ENCODE data around the gene GGA2.

The GGA2 gene, protein sequence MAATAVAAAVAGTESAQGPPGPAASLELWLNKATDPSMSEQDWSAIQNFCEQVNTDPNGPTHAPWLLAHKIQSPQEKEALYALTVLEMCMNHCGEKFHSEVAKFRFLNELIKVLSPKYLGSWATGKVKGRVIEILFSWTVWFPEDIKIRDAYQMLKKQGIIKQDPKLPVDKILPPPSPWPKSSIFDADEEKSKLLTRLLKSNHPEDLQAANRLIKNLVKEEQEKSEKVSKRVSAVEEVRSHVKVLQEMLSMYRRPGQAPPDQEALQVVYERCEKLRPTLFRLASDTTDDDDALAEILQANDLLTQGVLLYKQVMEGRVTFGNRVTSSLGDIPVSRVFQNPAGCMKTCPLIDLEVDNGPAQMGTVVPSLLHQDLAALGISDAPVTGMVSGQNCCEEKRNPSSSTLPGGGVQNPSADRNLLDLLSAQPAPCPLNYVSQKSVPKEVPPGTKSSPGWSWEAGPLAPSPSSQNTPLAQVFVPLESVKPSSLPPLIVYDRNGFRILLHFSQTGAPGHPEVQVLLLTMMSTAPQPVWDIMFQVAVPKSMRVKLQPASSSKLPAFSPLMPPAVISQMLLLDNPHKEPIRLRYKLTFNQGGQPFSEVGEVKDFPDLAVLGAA

DNA sequence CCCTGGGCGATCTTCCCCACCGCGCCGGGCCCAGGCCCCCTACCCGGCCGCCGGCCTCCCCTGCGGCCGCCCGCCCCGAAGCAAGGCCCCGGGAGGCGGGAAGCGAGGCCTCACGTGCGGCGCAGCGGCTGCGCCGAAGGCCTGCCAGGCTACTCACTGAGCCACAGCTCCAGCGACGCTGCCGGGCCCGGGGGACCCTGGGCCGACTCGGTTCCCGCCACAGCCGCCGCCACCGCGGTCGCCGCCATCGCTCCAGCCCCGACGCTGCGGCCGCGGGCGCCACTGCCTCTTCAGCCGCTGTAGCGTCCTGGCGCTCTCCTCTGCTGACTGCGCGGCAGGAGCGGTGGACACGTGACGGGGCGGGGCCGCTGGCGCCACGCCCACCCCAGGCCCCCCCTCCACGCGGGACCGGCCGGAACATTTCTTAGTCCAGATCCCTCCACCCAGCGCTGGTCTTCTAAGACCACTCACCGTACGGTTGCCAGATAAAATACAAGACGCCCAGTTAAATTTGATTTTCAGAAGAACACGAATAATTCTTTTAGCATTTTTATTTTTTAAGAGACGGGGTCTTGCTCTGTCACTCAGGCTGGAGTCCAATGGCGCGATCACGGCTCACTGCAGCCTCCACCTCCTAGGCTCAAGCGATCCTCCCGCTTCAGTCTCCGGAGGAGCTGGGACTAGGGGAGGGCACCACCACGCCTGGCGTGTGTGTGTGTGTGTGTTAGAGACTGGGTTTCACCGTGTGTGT is at the start of gene GGA2:
Gene GGA2, minus strand, starts transcription at position 331 of the 751 bp plus-strand sequence. Its CDS starts 83 bp downstream, at position 248.
- TF ChIP-seq CTCF (IDR thresholded peaks at IDR 0.05; ENCODE audit: low read depth, low read length), result no peak

DNA sequence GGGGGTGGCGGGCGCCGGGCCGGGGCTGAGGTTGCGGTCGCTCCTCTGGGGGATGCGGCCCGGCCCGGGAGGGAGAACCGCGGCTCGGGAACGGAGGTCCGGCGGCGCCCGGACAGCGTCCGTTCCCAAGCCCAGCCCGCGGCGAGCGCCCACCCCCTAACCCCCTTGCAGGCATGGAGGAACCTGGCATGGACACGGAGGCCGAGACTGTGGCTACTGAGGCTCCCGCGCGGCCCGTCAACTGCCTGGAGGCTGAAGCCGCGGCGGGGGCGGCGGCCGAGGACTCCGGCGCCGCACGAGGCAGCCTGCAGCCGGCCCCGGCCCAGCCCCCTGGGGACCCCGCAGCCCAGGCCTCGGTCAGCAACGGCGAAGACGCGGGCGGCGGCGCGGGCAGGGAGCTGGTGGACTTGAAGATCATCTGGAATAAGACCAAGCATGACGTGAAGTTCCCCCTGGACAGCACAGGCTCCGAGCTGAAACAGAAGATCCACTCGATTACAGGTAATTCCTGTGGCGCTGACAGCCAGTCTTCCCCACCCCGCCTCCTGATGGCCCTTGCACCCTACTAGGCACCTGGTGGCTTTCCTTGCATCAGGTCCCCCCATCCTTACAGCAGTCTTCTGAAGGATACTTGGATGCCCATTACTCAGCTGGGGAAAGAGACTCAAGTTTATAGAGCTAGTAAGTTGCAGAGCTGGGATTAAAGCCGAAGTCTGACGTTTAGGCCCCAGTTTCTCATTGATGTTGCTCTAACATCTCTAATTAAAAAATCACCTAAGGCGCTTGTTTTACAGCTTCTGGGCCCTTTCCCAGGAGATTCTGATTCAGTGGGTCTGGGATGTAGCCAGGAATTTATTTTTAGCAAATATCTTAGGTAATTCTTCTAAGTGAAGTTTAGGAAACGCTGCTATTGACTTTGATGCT is 47.7 kb upstream of the GGA2 start:
- DNase-seq (ENCODE audit: low read depth in 2 of 2), result peak; percentile 42 to 49
- no peak for TF ChIP-seq CTCF (IDR thresholded peaks at IDR 0.05; ENCODE audit: low read depth, low read length)
- peak overlapping the region; percentile 85 for H3K4me3 ChIP-seq (replicated peaks in 1 of 2; ENCODE audit: low read depth in 2 of 2, low read length in 2 of 2)

More for the DNA sequence above, at the start of gene GGA2:
- peak within 1 kb of the TSS; percentile 69 to 71 for H3K4me3 ChIP-seq (replicated peaks in 1 of 2; ENCODE audit: low read depth in 2 of 2, low read length in 2 of 2)
- peak; percentile 73 to 87 for DNase-seq (ENCODE audit: low read depth in 2 of 2)

DNA sequence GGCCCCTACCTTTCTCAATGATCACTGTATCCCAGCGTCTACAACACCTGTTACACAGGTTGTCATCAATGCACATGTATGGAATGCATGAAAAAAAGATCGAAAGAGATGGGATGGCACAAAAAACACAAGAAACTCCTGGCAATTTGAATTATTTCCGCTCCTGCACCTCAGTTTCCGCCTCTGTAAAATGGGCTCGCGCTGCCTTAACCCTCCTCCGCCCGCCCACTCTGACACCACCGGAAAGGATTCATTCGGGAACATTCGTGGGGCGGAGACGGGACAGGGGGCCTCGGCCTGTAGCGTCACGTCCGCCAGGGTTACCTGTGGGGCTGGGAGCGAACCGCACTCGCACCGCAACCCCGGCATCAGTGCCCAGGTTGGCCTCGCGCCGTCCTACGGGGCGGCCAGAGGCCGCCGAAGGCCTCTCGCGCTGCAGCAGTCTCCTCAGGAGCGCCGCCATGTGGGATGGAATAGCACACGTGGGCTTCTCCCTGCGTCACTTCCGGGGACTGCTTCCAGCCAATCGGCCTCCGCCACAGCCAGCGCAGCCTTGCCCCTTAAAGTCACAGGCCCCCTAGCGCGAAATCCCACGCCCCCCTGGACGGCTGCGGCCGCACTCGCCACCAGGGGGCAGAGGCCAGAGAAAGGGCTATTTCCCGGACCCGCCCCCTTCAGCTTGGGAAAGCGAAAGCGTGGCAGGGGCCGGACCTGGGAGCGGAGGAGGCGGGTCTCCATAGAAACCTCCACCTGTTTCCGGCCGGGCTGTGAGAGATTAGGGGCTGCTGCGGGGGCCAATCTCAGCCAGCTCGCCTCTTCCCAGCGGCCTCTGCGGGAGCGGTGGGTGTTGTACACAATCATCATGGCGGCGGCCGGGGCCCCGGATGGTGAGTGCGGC is 46.8 kb upstream of the GGA2 start, which contains the start of the genes EARS2 and UBFD1:
Gene EARS2, minus strand, starts transcription at position 470 of the 898 bp plus-strand sequence. Its CDS starts 7 bp downstream, at position 463.
Gene UBFD1, plus strand, starts transcription at position 847 of the 898 bp plus-strand sequence. Its CDS starts 16 bp downstream, at position 863.
- peak; percentile 95 for TF ChIP-seq CTCF (IDR thresholded peaks at IDR 0.05; ENCODE audit: low read depth, low read length)
- H3K4me3 ChIP-seq (replicated peaks in 1 of 2; ENCODE audit: low read depth in 2 of 2, low read length in 2 of 2), result peak within 1 kb of the TSS; percentile 85
- DNase-seq (ENCODE audit: low read depth in 2 of 2), result peak; percentile 99

DNA sequence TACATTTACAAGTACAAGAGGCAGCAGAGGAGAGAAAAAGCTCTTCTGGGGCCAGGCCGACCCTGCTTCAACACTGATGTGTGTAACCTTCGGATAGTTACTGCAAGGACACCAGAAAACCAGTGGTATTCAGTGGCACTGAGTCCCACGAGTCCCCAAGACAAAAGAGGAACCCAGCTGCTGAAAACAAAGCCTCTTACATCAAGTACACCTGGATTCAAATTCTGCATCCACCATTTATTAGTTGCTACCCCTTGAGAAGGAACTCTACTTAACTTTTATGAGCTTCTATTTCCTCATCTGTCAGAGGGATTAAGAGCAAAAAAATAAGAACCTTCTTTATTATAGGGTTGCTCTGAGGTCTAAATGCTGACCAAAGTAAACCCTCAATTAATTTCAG is 44.2 kb upstream of the GGA2 start:
- no peak overlapping the region for H3K4me3 ChIP-seq (replicated peaks in 1 of 2; ENCODE audit: low read depth in 2 of 2, low read length in 2 of 2)
- no peak for DNase-seq (ENCODE audit: low read depth in 2 of 2)
- no peak for TF ChIP-seq CTCF (IDR thresholded peaks at IDR 0.05; ENCODE audit: low read depth, low read length)

- no peak for DNase-seq (ENCODE audit: low read depth in 2 of 2)
- H3K4me3 ChIP-seq (replicated peaks in 1 of 2; ENCODE audit: low read depth in 2 of 2, low read length in 2 of 2), result no peak overlapping the region
- no peak for TF ChIP-seq CTCF (IDR thresholded peaks at IDR 0.05; ENCODE audit: low read depth, low read length)
Measured at GRCh38 chr16:23552161-23552560, 41.9 kb upstream of the GGA2 start.
